Measurements from ENCODE around the gene VSIG10L.

The VSIG10L gene

DNA sequence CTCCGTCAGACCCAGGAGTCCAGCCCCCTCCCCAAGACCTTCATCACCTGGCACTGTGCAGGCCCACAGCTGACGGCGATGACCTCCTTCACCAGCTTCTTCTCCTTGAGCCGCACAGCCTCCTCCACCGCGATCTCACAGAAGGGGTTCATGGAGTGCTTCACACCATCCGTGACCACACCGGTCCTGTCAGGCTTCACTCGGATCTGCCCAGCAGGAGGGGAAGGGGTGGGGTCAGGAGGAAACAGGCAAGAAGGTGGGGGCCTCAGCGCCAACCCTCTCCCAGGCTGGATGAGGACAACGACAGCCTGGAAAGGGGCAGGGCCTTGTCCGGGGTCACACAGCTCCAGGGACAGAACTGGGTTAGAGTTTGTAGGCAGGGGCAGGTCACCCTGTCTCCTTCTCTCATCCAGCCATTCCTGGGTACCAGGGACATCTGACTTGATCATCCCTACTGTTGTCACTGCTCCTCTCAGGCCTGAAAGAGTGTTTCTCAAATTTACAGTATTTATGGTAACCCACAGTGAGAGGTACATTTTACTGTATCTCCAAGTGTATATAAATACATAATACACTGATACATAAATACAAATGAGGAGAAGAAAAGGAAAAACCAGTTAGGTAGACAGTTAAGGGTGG is 12.3 kb upstream of the VSIG10L start:
- no peak for TF ChIP-seq GATA3 (IDR thresholded peaks at IDR 0.05; ENCODE audit: low read depth, low read length)
- no peak for TF ChIP-seq GATA2 (IDR thresholded peaks at IDR 0.05; ENCODE audit: low read depth, low read length)

DNA sequence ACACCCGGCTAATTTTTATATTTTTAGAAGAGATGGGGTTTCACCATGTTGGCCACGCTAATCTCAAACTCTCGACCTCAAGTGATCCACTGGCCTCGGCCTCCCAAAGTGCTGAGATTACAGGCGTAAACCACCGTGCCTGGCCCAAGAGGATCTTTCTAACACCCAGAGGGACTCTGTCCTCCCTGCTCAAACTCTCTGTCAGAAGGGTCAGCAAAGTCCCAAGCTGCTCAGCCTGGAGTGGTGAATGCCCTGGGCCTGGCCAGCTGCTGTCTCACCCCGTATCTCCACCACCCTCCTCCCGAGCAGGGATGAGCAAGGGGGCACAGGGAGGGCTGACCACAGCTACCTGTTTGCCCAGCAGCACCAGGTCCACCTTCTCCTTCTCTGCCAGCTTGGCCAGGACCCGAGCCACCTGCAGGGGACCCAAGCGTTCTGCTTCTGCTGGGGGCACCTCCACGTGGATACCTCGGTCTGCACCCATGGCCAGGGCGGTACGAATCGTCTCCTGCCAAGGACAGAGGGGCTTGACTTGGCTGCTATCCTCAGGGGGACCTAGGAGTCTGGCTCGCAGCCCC is 10.9 kb upstream of the VSIG10L start:
- TF ChIP-seq GATA2 (IDR thresholded peaks at IDR 0.05; ENCODE audit: low read depth, low read length) (no peak), GATA3 (IDR thresholded peaks at IDR 0.05; ENCODE audit: low read depth, low read length) (no peak)

DNA sequence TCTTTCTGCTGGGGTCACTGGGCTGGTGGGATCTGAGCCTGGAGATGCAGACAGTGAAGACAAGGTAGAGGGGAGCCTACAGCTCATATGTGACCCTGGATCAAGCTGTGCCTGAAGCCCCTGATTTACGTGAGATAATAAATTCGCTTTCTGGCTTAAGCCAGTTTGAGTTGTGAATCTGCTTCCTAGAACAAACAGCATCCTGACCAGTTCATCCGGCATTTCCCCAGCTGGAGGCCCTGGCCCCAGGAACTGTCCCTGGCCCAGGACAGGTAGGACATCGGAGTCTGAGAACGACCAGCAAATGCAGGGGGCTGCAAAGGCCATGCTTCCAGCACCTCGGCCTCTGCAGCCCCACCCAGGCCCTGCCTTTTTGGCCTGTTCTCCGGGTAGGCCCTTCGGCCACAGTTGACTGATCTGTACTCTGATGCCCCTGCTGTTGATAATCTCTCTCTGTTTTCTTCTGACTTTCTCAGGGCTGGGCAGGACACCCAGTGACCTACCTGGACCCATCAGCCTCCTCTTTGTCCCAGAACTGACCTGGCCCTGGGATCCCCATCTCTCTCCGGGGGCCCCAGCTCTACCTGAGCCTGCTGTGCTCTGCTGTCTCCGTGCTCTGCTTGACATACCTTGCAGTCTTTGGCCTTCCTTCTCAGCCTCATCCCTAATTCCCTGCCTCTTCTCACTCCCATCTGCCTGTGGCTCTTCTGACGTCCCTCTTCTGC is 9.5 kb upstream of the VSIG10L start:
- TF ChIP-seq GATA2 (IDR thresholded peaks at IDR 0.05; ENCODE audit: low read depth, low read length) (no peak), GATA3 (IDR thresholded peaks at IDR 0.05; ENCODE audit: low read depth, low read length) (no peak)

DNA sequence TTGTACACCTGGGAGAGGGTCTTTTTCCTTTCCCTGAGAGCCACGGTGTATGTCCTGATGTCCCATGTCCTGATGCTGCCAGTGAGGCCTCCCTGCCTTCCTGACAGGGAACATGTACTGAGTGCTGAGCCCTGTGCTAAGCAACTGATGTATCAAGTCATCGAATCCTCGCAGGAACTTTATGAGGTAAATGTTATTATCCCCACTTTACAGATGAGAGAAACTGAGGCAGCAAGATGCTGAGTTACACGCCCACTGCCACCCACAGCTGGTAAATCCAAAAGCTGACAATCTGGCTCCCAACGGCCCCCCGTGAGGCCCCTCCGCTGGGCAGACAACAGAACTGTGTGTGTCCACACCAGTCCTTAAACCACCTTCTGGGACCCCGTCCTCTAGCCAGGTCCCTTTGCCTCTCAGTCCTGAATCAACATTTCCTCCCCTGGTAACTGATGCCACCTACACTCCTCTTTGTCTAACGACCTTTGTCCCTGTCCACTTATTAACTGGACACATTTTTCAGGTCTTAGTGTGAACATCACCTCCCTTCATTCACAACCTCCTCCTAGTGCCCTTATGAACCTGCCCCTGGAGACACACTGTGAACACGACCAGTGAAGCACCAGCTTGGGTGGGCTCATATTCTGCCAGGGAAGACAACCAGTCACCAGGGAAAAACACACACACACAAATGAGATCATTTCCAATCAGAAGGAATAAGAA is 5.4 kb upstream of the VSIG10L start:
- no peak for TF ChIP-seq GATA2 (IDR thresholded peaks at IDR 0.05; ENCODE audit: low read depth, low read length)
- no peak for TF ChIP-seq GATA3 (IDR thresholded peaks at IDR 0.05; ENCODE audit: low read depth, low read length)

DNA sequence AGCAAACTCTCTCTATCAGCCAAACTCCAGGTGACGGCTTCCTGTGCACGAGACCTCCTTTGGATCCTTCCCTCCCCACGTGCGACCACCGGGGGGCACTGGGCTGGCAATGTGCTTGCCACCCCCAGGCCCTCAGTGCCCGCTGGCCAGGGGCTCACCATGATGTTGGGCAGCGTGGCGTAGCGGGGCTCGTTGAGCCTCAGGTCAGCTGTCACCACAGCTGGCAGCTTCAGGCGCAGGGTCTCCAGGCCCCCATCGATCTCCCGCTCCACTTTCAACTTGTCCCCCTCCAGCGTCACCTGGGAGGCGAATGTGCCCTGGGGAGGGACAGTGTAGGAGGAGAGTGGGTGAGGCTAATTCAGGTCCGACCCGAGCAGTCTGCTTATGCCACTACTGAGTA is 4.8 kb upstream of the VSIG10L start:
- TF ChIP-seq GATA3 (IDR thresholded peaks at IDR 0.05; ENCODE audit: low read depth, low read length) (no peak), GATA2 (IDR thresholded peaks at IDR 0.05; ENCODE audit: low read depth, low read length) (no peak)

DNA sequence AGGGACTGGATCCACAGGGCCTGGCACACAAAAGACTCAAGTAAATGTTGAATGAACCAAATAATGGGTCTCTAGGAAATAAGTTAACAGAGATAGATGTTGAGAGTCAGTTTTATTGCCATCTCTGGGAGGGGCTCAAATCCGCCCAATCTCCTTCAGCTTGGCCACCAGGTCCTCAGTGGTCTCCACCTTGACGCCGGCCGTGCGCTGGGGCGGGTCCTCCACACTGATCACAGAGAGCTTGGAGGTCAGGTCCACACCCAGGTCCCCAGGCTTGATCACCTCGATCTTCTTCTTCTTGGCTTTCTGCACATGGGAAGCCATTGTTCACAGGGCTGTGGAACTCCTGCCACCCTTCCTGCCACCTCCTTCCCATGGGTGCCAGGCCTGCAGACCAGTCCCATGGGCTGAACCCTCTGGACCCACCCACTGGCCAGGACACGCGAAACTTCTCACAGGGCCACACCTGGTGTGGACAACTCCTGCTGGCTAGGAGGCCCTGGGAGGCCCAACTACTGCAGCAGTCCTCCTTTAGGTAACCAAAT is 3.2 kb upstream of the VSIG10L start:
- TF ChIP-seq GATA2 (IDR thresholded peaks at IDR 0.05; ENCODE audit: low read depth, low read length) (no peak), GATA3 (IDR thresholded peaks at IDR 0.05; ENCODE audit: low read depth, low read length) (no peak)

DNA sequence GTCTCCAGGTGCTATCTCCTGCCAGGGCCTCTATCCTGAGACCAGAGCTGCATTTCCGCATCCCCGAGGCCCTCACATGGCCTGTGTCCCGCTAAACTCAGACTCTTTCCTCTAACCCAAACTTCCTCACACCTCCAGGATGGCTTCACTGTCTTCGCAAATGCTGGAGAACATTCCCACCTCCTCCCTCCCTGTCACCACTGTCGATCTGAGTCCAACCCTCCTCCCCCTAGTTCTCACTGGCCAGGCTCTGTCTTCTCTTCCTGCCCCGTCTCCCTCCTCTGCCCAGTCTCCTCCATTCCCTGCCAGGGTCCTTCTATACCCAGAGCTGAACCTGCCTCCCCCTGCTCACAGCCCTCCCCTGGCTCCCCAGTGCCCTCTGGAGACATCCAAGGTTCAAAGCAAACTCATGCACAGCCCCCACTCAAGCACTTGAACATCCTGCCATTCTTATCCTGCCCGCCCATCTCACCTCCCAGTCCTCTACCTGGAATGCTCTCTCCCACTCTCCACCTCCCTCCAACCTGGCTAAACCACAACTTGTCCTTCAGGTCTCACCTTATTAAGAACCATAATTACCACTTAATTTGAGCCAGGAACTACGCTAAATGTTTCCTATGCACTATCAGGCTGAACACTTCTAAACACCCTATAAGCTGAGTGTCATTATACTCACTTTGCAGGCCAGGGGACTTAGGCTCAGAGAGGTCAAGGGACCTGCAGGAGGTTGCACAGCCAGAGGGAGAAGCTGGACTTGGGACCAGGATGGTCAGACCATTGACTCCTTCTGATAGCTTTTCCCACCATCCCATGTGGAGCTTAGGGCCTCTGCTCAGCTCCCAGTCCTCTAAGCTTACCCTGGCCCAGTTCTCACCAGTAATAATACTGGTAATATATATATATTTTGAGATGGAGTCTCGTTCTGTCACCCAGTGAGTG is 961 bp upstream of the VSIG10L start:
- TF ChIP-seq GATA2 (IDR thresholded peaks at IDR 0.05; ENCODE audit: low read depth, low read length) (no peak), GATA3 (IDR thresholded peaks at IDR 0.05; ENCODE audit: low read depth, low read length) (no peak)

DNA sequence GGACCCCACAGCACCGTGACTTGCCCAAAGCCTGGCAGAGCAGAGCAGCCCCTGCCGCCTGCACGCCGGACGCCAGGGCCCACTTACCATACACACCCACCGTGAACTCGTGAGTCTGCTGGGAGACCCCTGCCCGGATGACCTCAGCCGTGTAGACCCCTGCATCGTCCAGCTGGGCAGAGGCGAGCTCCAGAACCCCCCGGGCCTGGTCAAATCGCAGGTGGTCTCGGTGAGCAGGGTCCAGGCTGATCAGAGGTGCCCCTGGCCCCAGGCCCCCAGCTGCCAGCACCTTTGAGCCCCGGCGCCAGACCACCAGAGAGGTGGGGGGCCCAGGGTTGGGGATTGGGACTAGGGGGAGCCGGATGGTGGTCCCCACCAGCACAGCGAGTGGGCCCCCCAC is 873 bp downstream of the VSIG10L start:
- TF ChIP-seq GATA3 (IDR thresholded peaks at IDR 0.05; ENCODE audit: low read depth, low read length), result no peak

DNA sequence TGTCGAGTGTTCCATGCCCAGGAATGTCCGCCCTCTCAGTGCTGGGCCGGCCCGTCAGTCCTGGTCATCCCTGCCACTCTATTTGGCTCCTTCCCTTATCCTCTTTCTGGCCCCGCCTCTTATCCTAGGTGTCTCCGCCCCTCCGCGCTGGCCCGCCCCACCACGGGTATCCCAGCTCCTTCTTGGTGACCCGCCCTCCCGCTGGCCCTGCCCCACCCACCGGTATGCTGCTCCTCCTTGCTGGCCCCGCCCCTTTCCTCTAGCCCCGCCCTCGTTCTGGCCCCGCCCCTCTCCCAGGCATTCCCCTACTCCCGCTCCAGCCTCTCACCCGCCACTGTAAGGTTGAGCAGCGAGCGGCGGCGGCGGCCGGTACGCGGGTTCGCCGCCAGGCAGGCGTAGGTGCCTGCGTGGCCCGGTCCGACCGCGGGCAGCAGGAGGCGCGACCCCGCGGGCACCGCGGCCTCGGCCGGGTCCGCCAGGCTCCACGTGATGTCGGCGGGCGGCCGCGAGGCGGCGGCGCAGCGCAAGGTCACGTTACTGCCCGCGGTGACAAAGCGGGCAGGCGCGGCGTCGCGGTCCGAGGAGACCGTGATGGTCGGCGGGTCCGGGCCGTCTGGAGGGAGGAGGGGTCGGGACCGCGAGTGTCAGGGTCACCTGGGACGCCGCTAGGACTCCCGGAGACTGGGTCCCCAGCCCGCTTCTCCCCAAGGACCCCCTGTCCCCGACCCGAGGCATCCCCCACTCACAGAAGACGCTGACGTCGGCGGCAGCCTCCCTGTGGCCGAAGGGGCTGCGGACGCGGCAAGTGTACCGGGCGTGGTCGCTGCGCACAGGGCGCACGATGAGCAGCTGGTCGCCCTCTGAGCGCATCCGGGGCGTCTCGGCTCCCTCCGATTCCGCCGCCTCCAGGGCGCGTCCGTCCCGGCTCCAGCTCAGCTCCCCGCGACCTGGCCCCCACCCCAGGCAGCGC is 2.0 kb downstream of the VSIG10L start:
- TF ChIP-seq GATA3 (IDR thresholded peaks at IDR 0.05; ENCODE audit: low read depth, low read length) (no peak), GATA2 (IDR thresholded peaks at IDR 0.05; ENCODE audit: low read depth, low read length) (no peak)

DNA sequence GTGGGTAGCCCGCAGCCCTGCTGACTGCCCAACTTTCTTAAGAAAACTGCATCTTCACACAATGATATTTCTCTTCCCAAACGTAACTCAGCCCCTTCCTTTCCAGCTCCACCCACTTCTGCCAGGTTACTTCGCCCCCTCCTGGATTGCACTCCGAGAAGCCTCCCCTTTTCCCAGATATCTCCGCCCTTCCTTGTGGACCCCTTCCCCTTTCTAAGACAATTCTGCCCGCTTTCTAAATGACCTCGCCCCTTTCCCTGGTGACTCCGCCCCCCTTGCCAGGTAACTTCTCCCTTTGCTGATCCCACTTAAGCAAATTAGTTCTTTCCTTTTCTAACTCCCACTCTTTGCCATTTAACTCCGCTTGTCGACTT is 2.6 kb downstream of the VSIG10L start:
- TF ChIP-seq GATA2 (IDR thresholded peaks at IDR 0.05; ENCODE audit: low read depth, low read length), result no peak
- TF ChIP-seq GATA3 (IDR thresholded peaks at IDR 0.05; ENCODE audit: low read depth, low read length), result no peak

DNA sequence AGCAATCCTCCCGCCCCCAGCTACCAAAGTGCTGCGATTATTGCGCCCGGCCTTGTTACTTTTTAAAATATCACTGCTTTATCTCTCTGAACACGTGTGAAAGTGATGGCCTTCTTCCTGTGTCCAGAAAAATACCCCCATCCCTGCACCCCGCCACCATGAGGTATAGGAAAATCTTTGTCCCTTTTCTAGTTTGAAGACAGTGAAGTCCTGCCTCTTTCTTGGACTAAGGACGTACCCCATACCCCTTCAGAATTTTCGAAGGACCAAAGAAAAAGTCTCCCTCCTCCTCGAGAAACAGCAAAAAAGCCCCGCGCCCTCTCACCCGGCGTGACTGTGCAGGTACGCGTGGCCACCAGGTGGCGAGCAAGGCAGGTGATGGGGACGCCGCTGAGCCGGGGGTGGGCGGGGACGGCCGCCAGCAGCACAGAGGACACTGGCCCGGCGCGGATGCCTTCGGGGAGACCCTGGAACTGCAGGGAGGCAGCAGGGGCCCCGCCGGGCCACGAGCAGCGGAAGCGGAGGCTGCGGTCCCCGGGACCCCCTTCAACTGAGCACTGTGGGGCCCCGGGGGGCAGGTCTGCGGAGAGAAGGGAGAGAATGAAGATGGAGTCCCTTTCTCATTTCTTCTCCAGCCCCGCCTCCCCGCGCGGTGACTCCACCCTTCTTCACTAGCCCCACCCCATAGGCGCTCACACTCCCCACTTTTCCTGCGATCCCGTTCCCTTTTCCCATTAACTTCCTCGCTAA is 3.2 kb downstream of the VSIG10L start:
- no peak for TF ChIP-seq GATA3 (IDR thresholded peaks at IDR 0.05; ENCODE audit: low read depth, low read length)
- TF ChIP-seq GATA2 (IDR thresholded peaks at IDR 0.05; ENCODE audit: low read depth, low read length), result no peak

Measured in SH-SY5Y (cell line).